ENCODE results near the gene DNAAF5.
"Not testable (repeated sequence)": the region's sequence is repeated elsewhere in the genome, so short reads cannot be mapped to it uniquely, and the experiment has no call there.

DNAAF5 gene

GRCh38 chr7:746155-747061 lies 19.9 kb downstream of the DNAAF5 start:
- Histone ChIP-seq H3K4me3 (ENCODE audit: insufficient read depth, low read depth, low read length, poor library complexity, severe bottlenecking) (no peak overlapping the region), H3K4me1 (ENCODE audit: control insufficient read depth, insufficient read depth, low read length, poor library complexity, severe bottlenecking) (no peaks in the 10 kb centered on the region), H3K36me3 (ENCODE audit: control insufficient read depth, insufficient read depth, low read length) (peaks cover 9% of the 10 kb centered on the region), H3K27me3 (replicated peaks; ENCODE audit: control insufficient read depth, insufficient read depth, low read length, poor library complexity, severe bottlenecking) (no peaks in the 10 kb centered on the region), H3K27ac (ENCODE audit: insufficient read depth, low read length, poor library complexity, severe bottlenecking) (no peak overlapping the region), H3K9me3 (ENCODE audit: control insufficient read depth, low read length) (no peaks in the 10 kb centered on the region)
- no peak for DNase-seq

GRCh38 chr7:747186-747585 lies 20.7 kb downstream of the DNAAF5 start:
- Histone ChIP-seq H3K4me1 (ENCODE audit: control insufficient read depth, insufficient read depth, low read length, poor library complexity, severe bottlenecking) (no peaks in the 10 kb centered on the region), H3K9me3 (ENCODE audit: control insufficient read depth, low read length) (no peaks in the 10 kb centered on the region), H3K36me3 (ENCODE audit: control insufficient read depth, insufficient read depth, low read length) (peaks cover under 1% of the 10 kb centered on the region), H3K4me3 (ENCODE audit: insufficient read depth, low read depth, low read length, poor library complexity, severe bottlenecking) (no peak overlapping the region), H3K27ac (ENCODE audit: insufficient read depth, low read length, poor library complexity, severe bottlenecking) (no peak overlapping the region), H3K27me3 (replicated peaks; ENCODE audit: control insufficient read depth, insufficient read depth, low read length, poor library complexity, severe bottlenecking) (no peaks in the 10 kb centered on the region)
- no peak for DNase-seq

GRCh38 chr7:748446-748845 lies 21.9 kb downstream of the DNAAF5 start:
- H3K4me1 ChIP-seq (ENCODE audit: control insufficient read depth, insufficient read depth, low read length, poor library complexity, severe bottlenecking): no peaks in the 10 kb centered on the region
- H3K27me3 ChIP-seq (replicated peaks; ENCODE audit: control insufficient read depth, insufficient read depth, low read length, poor library complexity, severe bottlenecking): no peaks in the 10 kb centered on the region
- no peaks in the 10 kb centered on the region for H3K36me3 ChIP-seq (ENCODE audit: control insufficient read depth, insufficient read depth, low read length)
- H3K4me3 ChIP-seq (ENCODE audit: insufficient read depth, low read depth, low read length, poor library complexity, severe bottlenecking): no peak overlapping the region
- no peaks in the 10 kb centered on the region for H3K9me3 ChIP-seq (ENCODE audit: control insufficient read depth, low read length)
- no peak overlapping the region for H3K27ac ChIP-seq (ENCODE audit: insufficient read depth, low read length, poor library complexity, severe bottlenecking)
- DNase-seq: no peak

GRCh38 chr7:749140-749551 lies 22.6 kb downstream of the DNAAF5 start:
- H3K4me1 ChIP-seq (ENCODE audit: control insufficient read depth, insufficient read depth, low read length, poor library complexity, severe bottlenecking): no peaks in the 10 kb centered on the region
- no peak overlapping the region for H3K27ac ChIP-seq (ENCODE audit: insufficient read depth, low read length, poor library complexity, severe bottlenecking)
- no peak overlapping the region for H3K4me3 ChIP-seq (ENCODE audit: insufficient read depth, low read depth, low read length, poor library complexity, severe bottlenecking)
- H3K36me3 ChIP-seq (ENCODE audit: control insufficient read depth, insufficient read depth, low read length): peaks cover 1% of the 10 kb centered on the region
- H3K27me3 ChIP-seq (replicated peaks; ENCODE audit: control insufficient read depth, insufficient read depth, low read length, poor library complexity, severe bottlenecking): no peaks in the 10 kb centered on the region
- H3K9me3 ChIP-seq (ENCODE audit: control insufficient read depth, low read length): no peaks in the 10 kb centered on the region
- DNase-seq: no peak

- Histone ChIP-seq H3K27me3 (replicated peaks; ENCODE audit: control insufficient read depth, insufficient read depth, low read length, poor library complexity, severe bottlenecking) (no peaks in the 10 kb centered on the region), H3K9me3 (ENCODE audit: control insufficient read depth, low read length) (no peaks in the 10 kb centered on the region), H3K4me1 (ENCODE audit: control insufficient read depth, insufficient read depth, low read length, poor library complexity, severe bottlenecking) (no peaks in the 10 kb centered on the region), H3K4me3 (ENCODE audit: insufficient read depth, low read depth, low read length, poor library complexity, severe bottlenecking) (no peak overlapping the region), H3K27ac (ENCODE audit: insufficient read depth, low read length, poor library complexity, severe bottlenecking) (no peak overlapping the region), H3K36me3 (ENCODE audit: control insufficient read depth, insufficient read depth, low read length) (peaks cover 13% of the 10 kb centered on the region)
- no peak for DNase-seq
Measured at GRCh38 chr7:750111-750905, 23.8 kb downstream of the DNAAF5 start.

GRCh38 chr7:751826-752225 lies 25.3 kb downstream of the DNAAF5 start:
- peaks cover 20% of the 10 kb centered on the region for H3K36me3 ChIP-seq (ENCODE audit: control insufficient read depth, insufficient read depth, low read length)
- DNase-seq: no peak

GRCh38 chr7:752256-752655 lies 25.8 kb downstream of the DNAAF5 start:
- DNase-seq; H3K4me1 ChIP-seq (ENCODE audit: control insufficient read depth, insufficient read depth, low read length, poor library complexity, severe bottlenecking); H3K9me3 ChIP-seq (ENCODE audit: control insufficient read depth, low read length); H3K27ac ChIP-seq (ENCODE audit: insufficient read depth, low read length, poor library complexity, severe bottlenecking); H3K27me3 ChIP-seq (replicated peaks; ENCODE audit: control insufficient read depth, insufficient read depth, low read length, poor library complexity, severe bottlenecking); H3K4me3 ChIP-seq (ENCODE audit: insufficient read depth, low read depth, low read length, poor library complexity, severe bottlenecking): not testable (repeated sequence)
- H3K36me3 ChIP-seq (ENCODE audit: control insufficient read depth, insufficient read depth, low read length): peaks cover 25% of the 10 kb centered on the region

More at GRCh38 chr7:751826-752225, 25.3 kb downstream of the DNAAF5 start:
- Histone ChIP-seq H3K9me3 (ENCODE audit: control insufficient read depth, low read length) (no peaks in the 10 kb centered on the region), H3K27ac (ENCODE audit: insufficient read depth, low read length, poor library complexity, severe bottlenecking) (no peak overlapping the region), H3K4me3 (ENCODE audit: insufficient read depth, low read depth, low read length, poor library complexity, severe bottlenecking) (no peak overlapping the region), H3K27me3 (replicated peaks; ENCODE audit: control insufficient read depth, insufficient read depth, low read length, poor library complexity, severe bottlenecking) (no peaks in the 10 kb centered on the region), H3K4me1 (ENCODE audit: control insufficient read depth, insufficient read depth, low read length, poor library complexity, severe bottlenecking) (no peaks in the 10 kb centered on the region)

- no peak for DNase-seq
- Histone ChIP-seq H3K27ac (ENCODE audit: insufficient read depth, low read length, poor library complexity, severe bottlenecking) (no peak overlapping the region), H3K4me1 (ENCODE audit: control insufficient read depth, insufficient read depth, low read length, poor library complexity, severe bottlenecking) (no peaks in the 10 kb centered on the region), H3K4me3 (ENCODE audit: insufficient read depth, low read depth, low read length, poor library complexity, severe bottlenecking) (no peak overlapping the region), H3K36me3 (ENCODE audit: control insufficient read depth, insufficient read depth, low read length) (peaks cover 33% of the 10 kb centered on the region), H3K27me3 (replicated peaks; ENCODE audit: control insufficient read depth, insufficient read depth, low read length, poor library complexity, severe bottlenecking) (no peaks in the 10 kb centered on the region), H3K9me3 (ENCODE audit: control insufficient read depth, low read length) (no peaks in the 10 kb centered on the region)
Measured at GRCh38 chr7:753190-753589, 26.7 kb downstream of the DNAAF5 start.

- Histone ChIP-seq H3K9me3 (ENCODE audit: control insufficient read depth, low read length) (no peaks in the 10 kb centered on the region), H3K36me3 (ENCODE audit: control insufficient read depth, insufficient read depth, low read length) (peaks cover 42% of the 10 kb centered on the region), H3K4me3 (ENCODE audit: insufficient read depth, low read depth, low read length, poor library complexity, severe bottlenecking) (no peak overlapping the region)
Measured at GRCh38 chr7:754531-755412, 28.3 kb downstream of the DNAAF5 start.

More at GRCh38 chr7:754531-755412, 28.3 kb downstream of the DNAAF5 start:
- Histone ChIP-seq H3K27ac (ENCODE audit: insufficient read depth, low read length, poor library complexity, severe bottlenecking) (no peak overlapping the region), H3K27me3 (replicated peaks; ENCODE audit: control insufficient read depth, insufficient read depth, low read length, poor library complexity, severe bottlenecking) (no peaks in the 10 kb centered on the region), H3K4me1 (ENCODE audit: control insufficient read depth, insufficient read depth, low read length, poor library complexity, severe bottlenecking) (no peaks in the 10 kb centered on the region)
- DNase-seq: no peak
